GM20000 (cell line): ENCODE results near the gene ZNF629.

ENCODE experiments used
- DNase-seq: peaks from one replicate; pipeline ENCODE4 v3.0.0; 2012; ENCODE audit warnings: low spot score
- CTCF ChIP-seq: IDR thresholded peaks from 2 replicates; pipeline ENCODE4 v1.5.1; 2012; ENCODE audit warnings: mild to moderate bottlenecking, control low read depth; ENCODE audit errors: extremely low read depth, missing control alignments

The ZNF629 gene

GRCh38 chr16:30771726-30772125, 15.3 kb downstream of the ZNF629 start:
- TF ChIP-seq CTCF = no peak

GRCh38 chr16:30769379-30770089, 17.5 kb downstream of the ZNF629 start:
- no peak for DNase-seq
- no peak for TF ChIP-seq CTCF

More at GRCh38 chr16:30771726-30772125, 15.3 kb downstream of the ZNF629 start:
- no peak for DNase-seq

- no peak for DNase-seq
- TF ChIP-seq CTCF = no peak
These were observed 18.3 kb downstream of the ZNF629 start for GRCh38 chr16:30768583-30769181.

GRCh38 chr16:30767767-30768465, 19.1 kb downstream of the ZNF629 start:
- no peak for DNase-seq
- no peak for TF ChIP-seq CTCF

GRCh38 chr16:30766933-30767284, 20.1 kb downstream of the ZNF629 start:
- DNase-seq = no peak
- TF ChIP-seq CTCF = no peak

- DNase-seq = no peak
- no peak for TF ChIP-seq CTCF
These were observed 20.6 kb downstream of the ZNF629 start for GRCh38 chr16:30766206-30766932.
